ENCODE results near the gene CACUL1. TPM values are rescaled to one million over a fixed set of nuclear protein-coding genes. Genes with fewer than 3 reads are reported as not detected.

Gene CACUL1
- total RNA-seq, 6 experiments from 2014 or later, result 31.5 to 34.0 (median 32.7) TPM

GRCh38 chr10:118628397-118628796, 126.4 kb downstream of the CACUL1 start:
- Mint-ChIP-seq H3K27ac (no peak overlapping the region), H3K9me3 (no peaks in the 10 kb centered on the region), H3K4me1 (ENCODE audit: low read depth) (no peaks in the 10 kb centered on the region), H3K36me3 (ENCODE audit: low read depth) (no peaks in the 10 kb centered on the region), H3K4me3 (no peak overlapping the region), H3K27me3 (ENCODE audit: insufficient read depth) (peaks cover 40% of the 10 kb centered on the region)
- no peak for TF ChIP-seq CTCF (IDR thresholded peaks at IDR 0.05)
- no peak for DNase-seq

- H3K4me3 Mint-ChIP-seq, result no peak overlapping the region
- peak; percentile 51 for TF ChIP-seq CTCF (IDR thresholded peaks at IDR 0.05)
- H3K27me3 Mint-ChIP-seq (ENCODE audit: insufficient read depth), result peaks cover 36% of the 10 kb centered on the region
- H3K36me3 Mint-ChIP-seq (ENCODE audit: low read depth), result no peaks in the 10 kb centered on the region
- H3K27ac Mint-ChIP-seq, result no peak overlapping the region
- H3K4me1 Mint-ChIP-seq (ENCODE audit: low read depth), result no peaks in the 10 kb centered on the region
- no peak for DNase-seq
- H3K9me3 Mint-ChIP-seq, result no peaks in the 10 kb centered on the region
Measured at GRCh38 chr10:118626953-118627352, 127.8 kb downstream of the CACUL1 start.

Other genes starting within 250 kb of the CACUL1 start
- gene PRLHR, start 159.3 kb downstream of the CACUL1 start, total RNA-seq (2021; fragmentation: NEBNext Ultra II Directional; extraction: Animal tissue kit (Norgen Biotek cat#: 25700)), result not detected

All from HFFc6 (cell line).